HL-60 (cell line): ENCODE data around the gene BCCIP.

Experiments used
- DNase-seq, 2 experiments: peaks; one replicate each; pipeline ENCODE4 v3.0.0-alpha.2; 2010 to 2020; ENCODE audit warnings: low read depth in 1 of 2, low spot score in 1 of 2
- H3K27ac ChIP-seq: fragments of 250-450 bp; sonication (Bioruptor Pico); replicated peaks from 2 replicates; pipeline ENCODE4 v1.5.1; 2020; ENCODE audit warnings: mild to moderate bottlenecking, moderate library complexity
- H3K27me3 ChIP-seq: fragments of 250-450 bp; sonication (Bioruptor Pico); 2 replicates; pipeline ENCODE4 v1.5.1; 2021; ENCODE audit warnings: mild to moderate bottlenecking, moderate library complexity; ENCODE audit not compliant: insufficient read depth, poor library complexity, severe bottlenecking
- H3K4me3 ChIP-seq: replicated peaks from 2 replicates; pipeline ENCODE4 v1.5.1; 2011; ENCODE audit warnings: mild to moderate bottlenecking, control low read depth, low read length; ENCODE audit not compliant: insufficient read depth
- GABPA ChIP-seq: IDR thresholded peaks from 2 replicates; pipeline ENCODE4 v1.6.1; 2012; ENCODE audit warnings: low read depth
- POLR2AphosphoS5 ChIP-seq: IDR thresholded peaks from 2 replicates; pipeline ENCODE4 v1.6.1; 2012; ENCODE audit warnings: low read depth
- SPI1 ChIP-seq: IDR thresholded peaks from 2 replicates; pipeline ENCODE4 v1.6.1; 2012; ENCODE audit warnings: low read depth, mild to moderate bottlenecking, borderline replicate concordance
- TF ChIP-seq, protein P1 (sequence below): IDR thresholded peaks from one replicate; pipeline ENCODE4 v1.5.1; 2011; ENCODE audit warnings: low read length, control low read depth, inconsistent platforms; ENCODE audit not compliant: insufficient read depth
- TF ChIP-seq, protein P2 (sequence below): IDR thresholded peaks from 2 replicates; pipeline ENCODE4 v1.6.1; 2012; ENCODE audit warnings: low read depth; ENCODE audit not compliant: insufficient replicate concordance

BCCIP gene

DNA sequence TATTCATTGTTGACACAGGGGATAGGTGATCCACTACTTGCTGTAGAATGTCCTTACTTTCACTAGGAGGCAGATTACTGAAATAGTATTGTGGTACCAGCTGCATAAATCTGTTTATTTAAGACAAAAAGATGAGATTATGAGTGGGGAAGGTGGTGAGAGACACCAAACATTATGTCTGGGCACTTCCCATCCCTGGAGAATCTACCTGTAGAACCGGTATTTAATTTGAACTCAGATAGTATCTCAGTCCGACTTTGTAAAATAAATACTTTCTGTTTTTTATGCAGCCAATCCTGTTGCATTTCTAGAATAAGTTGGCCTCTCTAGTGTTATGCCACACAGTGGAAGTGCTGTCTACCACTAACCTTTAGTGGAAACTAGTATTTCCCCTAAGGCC, 13.4 kb downstream of the BCCIP start:
- no peak overlapping the region for H3K27ac ChIP-seq
- TF ChIP-seq POLR2AphosphoS5 (no peak), SPI1 (no peak), GABPA (no peak)
- TF ChIP-seq, protein P1, sequence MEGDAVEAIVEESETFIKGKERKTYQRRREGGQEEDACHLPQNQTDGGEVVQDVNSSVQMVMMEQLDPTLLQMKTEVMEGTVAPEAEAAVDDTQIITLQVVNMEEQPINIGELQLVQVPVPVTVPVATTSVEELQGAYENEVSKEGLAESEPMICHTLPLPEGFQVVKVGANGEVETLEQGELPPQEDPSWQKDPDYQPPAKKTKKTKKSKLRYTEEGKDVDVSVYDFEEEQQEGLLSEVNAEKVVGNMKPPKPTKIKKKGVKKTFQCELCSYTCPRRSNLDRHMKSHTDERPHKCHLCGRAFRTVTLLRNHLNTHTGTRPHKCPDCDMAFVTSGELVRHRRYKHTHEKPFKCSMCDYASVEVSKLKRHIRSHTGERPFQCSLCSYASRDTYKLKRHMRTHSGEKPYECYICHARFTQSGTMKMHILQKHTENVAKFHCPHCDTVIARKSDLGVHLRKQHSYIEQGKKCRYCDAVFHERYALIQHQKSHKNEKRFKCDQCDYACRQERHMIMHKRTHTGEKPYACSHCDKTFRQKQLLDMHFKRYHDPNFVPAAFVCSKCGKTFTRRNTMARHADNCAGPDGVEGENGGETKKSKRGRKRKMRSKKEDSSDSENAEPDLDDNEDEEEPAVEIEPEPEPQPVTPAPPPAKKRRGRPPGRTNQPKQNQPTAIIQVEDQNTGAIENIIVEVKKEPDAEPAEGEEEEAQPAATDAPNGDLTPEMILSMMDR, result no peak
- H3K4me3 ChIP-seq, result no peak overlapping the region
- DNase-seq, result no peak
- no peaks in the 10 kb centered on the region for H3K27me3 ChIP-seq

DNA sequence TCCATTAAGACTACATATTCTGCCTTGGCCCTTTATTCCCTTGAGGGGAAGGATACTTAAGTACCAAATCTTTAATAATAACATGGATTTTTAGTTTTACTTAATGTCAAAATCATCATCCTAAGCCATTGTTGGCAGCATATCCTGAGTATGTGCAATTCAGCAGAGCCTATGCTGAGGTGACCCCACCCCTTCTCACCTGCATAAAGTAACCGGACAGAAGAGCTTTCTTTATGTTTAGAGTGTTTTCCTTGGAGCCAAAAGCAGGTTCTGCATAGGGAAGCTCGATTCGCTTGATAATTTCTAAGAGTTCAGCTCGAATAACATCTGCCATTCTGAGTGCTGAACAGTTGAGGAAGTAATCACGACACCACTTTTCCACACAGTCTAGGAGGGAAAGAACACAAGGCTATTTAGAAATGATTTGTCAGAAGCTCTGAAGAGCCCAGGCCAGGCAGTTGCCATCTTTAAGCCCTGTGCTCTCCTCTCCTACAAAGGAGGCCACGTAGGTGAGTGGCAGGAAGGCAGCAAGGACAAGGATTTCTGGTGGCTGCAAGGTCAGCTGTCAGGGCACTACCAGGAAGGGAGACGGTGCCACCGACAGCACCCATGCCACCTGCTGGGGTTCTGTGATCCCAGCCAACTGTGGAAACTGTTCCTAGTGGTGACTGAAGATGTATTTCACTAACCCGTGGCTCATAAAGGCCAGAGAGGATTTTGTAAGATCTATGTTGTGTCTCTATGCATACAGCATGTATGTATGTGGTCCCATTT, 15.6 kb downstream of the BCCIP start:
- no peak overlapping the region for H3K27ac ChIP-seq
- no peaks in the 10 kb centered on the region for H3K27me3 ChIP-seq
- TF ChIP-seq POLR2AphosphoS5 (no peak), SPI1 (no peak), GABPA (no peak)
- TF ChIP-seq, protein P2, sequence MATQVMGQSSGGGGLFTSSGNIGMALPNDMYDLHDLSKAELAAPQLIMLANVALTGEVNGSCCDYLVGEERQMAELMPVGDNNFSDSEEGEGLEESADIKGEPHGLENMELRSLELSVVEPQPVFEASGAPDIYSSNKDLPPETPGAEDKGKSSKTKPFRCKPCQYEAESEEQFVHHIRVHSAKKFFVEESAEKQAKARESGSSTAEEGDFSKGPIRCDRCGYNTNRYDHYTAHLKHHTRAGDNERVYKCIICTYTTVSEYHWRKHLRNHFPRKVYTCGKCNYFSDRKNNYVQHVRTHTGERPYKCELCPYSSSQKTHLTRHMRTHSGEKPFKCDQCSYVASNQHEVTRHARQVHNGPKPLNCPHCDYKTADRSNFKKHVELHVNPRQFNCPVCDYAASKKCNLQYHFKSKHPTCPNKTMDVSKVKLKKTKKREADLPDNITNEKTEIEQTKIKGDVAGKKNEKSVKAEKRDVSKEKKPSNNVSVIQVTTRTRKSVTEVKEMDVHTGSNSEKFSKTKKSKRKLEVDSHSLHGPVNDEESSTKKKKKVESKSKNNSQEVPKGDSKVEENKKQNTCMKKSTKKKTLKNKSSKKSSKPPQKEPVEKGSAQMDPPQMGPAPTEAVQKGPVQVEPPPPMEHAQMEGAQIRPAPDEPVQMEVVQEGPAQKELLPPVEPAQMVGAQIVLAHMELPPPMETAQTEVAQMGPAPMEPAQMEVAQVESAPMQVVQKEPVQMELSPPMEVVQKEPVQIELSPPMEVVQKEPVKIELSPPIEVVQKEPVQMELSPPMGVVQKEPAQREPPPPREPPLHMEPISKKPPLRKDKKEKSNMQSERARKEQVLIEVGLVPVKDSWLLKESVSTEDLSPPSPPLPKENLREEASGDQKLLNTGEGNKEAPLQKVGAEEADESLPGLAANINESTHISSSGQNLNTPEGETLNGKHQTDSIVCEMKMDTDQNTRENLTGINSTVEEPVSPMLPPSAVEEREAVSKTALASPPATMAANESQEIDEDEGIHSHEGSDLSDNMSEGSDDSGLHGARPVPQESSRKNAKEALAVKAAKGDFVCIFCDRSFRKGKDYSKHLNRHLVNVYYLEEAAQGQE, result no peak
- TF ChIP-seq, protein P1, result no peak
- H3K4me3 ChIP-seq, result no peak overlapping the region
- no peak for DNase-seq

DNA sequence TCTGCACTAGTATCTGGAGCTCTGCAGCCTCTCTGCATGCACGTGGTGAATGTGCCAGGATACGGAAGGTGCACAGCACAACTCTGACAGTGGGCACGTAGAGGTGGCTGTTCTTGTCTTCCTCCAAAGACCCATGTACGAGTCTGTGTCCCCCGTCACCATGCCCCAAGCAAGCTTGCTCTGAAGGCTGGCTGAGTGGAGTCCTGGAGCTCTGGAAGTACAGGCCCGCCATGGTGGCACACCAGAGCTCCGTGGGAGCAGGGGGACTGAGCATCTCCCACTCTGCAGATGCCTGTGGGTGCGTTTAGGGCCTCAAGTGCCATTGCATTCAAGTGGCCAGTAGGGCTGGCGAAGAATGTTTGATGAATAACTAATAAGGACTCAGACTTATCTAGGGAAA, 17.1 kb downstream of the BCCIP start:
- no peaks in the 10 kb centered on the region for H3K27me3 ChIP-seq
- H3K27ac ChIP-seq, result no peak overlapping the region
- H3K4me3 ChIP-seq, result no peak overlapping the region
- TF ChIP-seq, protein P1, result no peak
- TF ChIP-seq, protein P2, result no peak
- TF ChIP-seq SPI1 (no peak), POLR2AphosphoS5 (no peak), GABPA (no peak)
- no peak for DNase-seq
